ENCODE data around the gene PRSS57.
"Not testable (repeated sequence)": the region's sequence is repeated elsewhere in the genome, so short reads cannot be mapped to it uniquely, and the experiment has no call there.

The PRSS57 gene

DNA sequence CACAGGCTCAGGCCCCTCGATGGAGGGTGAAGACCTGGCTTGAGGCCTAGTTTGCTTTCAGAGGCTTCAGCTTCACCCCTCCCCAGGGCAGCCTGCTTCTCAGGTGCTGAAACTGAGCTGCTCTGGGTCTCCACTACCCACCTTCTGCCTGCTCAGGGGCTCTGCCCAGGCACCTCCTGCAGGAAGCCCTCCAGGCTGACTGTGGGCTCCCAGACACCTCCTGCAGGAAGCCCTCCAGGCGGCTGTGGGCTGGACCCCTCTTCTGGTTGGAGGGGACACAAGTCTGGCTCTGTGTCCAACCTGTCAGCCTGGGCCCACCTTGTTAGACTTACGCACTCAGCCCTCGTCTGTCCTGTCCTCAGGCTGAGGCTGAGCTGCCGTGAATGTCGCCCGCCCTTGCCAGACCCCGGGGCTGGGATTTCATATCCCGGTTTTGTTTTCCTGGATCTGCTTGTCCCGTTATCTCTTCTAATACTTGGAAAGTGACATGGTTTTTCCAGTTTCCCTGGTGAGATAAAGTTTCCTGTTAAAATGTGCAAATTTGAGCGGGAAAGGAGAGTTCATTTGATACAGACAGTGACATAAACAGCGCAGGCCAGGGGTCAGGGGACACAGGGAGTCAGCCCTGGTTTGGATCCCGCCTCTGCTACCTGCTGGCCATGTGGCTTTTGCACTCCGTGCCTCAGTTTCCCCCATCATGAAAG is 34.9 kb upstream of the PRSS57 start:
- intact Hi-C loops (cut with micrococcal nuclease) = loop anchor here (5.0 kb wide), 1 partner anchor 143 kb away; the partner anchor contains the start of gene HCN2
- Mint-ChIP-seq H3K36me3 (ENCODE audit: low read depth) (no peaks in the 10 kb centered on the region), H3K4me1 (ENCODE audit: low read depth) (peaks cover 17% of the 10 kb centered on the region), H3K9me3 (no peaks in the 10 kb centered on the region), H3K27me3 (peaks cover 27% of the 10 kb centered on the region), H3K4me3 (no peak overlapping the region), H3K27ac (no peak overlapping the region)

DNA sequence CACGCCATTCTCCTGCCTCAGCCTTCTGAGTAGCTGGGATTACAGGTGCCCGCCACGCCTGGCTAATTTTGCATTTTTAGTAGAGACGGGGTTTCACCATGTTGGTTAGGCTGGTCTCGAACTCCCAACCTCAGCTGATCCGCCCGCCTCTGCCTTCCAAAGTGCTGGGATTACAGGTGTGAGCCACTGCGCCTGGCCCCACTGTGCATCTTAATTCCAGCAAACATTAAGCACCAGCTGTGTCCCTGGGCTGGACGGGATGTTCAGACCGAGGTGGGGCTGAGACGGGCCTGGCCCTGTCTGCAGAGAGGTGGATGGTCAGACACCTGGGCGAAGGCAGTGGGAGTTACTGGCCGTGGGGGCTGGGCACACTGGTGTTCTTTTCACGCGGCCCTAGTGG is 34.3 kb upstream of the PRSS57 start:
- H3K36me3 Mint-ChIP-seq (ENCODE audit: low read depth); H3K27ac Mint-ChIP-seq; H3K9me3 Mint-ChIP-seq; intact Hi-C loops (cut with micrococcal nuclease); H3K4me3 Mint-ChIP-seq: not testable (repeated sequence)
- Mint-ChIP-seq H3K27me3 (peaks cover 27% of the 10 kb centered on the region), H3K4me1 (ENCODE audit: low read depth) (peaks cover 17% of the 10 kb centered on the region)

DNA sequence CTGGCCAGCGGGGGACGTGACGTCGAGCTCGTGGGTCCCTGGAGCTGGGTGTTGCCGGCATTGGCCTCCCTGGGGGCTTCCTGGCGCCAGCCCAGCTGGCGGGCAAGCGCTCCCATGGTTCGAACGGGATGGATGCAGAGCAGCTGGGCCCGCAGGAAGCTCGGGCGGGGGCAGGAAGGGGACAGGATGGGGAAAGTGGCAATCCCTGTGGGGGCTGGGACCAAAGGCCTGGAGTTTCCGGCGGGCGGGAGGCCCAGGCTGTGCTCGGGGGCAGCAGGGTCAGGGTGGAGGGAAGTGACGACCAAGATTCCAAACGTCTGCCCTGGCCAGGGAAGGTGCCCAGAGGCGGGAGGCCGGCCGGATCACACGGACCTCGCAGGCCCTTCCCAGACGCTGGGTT is 32.8 kb upstream of the PRSS57 start:
- intact Hi-C loops (cut with micrococcal nuclease) = no loop called here
- no peak overlapping the region for H3K27ac Mint-ChIP-seq
- H3K4me3 Mint-ChIP-seq = no peak overlapping the region
- H3K4me1 Mint-ChIP-seq (ENCODE audit: low read depth) = peaks cover 6% of the 10 kb centered on the region
- H3K9me3 Mint-ChIP-seq = no peaks in the 10 kb centered on the region
- H3K27me3 Mint-ChIP-seq = peaks cover 30% of the 10 kb centered on the region
- no peaks in the 10 kb centered on the region for H3K36me3 Mint-ChIP-seq (ENCODE audit: low read depth)

DNA sequence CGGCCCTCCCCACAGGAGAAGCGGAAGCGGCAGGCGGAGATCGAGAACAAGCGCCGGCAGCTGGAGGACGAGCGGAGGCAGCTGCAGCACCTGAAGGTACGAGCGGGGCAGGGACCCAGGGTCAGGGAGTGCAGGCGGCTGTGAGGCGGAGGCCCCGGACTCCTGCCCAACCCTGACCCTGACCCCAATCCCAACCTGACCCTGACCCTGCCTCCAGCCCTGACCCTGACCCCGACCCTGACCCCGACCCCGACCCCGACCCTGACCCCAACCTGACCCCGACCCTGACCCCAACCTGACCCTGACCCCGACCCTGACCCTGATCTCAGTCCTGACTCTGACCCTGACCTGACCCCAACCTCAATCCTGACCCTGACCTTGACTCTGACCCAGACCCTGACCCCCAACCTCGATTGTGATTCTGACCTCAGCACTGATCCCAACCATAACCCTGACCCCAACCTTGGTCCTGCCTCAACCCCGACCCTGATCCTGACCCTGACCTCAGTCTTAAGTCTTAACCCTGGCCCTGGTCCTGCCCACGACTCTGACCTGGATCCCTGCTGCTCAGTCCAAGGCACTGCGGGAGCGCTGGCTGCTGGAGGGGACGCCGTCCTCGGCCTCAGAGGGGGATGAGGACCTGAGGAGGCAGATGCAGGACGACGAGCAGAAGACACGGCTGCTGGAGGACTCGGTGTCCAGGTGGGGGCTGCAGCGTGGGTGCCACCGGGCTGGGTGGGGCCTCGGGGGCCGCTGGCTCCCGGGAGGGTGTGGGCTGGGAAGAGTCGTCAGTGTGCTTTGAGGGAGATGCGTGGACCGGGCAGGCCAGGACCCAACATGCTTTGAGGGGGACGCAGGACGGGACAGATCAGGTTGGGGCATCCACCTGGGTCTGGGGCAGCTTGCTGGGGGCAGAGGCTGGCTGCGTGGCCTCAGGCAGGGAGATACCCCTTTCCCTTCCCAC is 32.0 kb upstream of the PRSS57 start:
- Mint-ChIP-seq H3K27ac (no peak overlapping the region), H3K4me3 (no peak overlapping the region), H3K9me3 (no peaks in the 10 kb centered on the region), H3K36me3 (ENCODE audit: low read depth) (no peaks in the 10 kb centered on the region), H3K4me1 (ENCODE audit: low read depth) (peaks cover 10% of the 10 kb centered on the region), H3K27me3 (peaks cover 35% of the 10 kb centered on the region)
- intact Hi-C loops (cut with micrococcal nuclease) = no loop called here

DNA sequence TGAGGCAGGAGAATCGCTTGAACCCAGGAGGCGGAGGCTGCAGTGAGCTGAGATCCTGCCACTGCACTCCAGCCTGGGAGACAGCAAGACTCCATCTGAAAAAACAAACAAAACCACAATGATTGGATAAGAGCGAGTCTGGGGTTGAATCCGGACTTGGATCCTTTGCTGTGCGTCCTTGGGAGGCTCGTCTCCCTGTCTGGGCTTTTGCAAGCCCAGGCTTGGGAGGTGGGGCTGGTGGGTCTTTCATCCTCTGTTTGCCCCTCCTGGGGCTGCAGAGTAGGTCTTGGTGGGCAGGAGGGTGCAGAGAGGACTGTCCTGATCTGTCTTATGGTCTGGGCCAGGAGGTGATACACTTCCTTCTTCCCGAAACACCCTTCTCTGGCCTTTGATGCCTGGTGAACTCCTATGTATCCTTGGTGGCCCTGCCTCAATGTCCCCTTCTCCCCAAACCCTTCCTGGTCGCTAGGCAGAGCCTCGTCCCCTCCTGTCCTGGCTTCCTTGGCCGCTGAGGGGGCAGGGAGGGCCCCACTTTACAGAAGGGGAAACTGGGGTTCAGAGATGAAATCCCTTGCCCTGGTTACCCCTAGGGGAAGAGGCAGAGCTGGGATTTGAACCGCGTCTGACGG is 30.3 kb upstream of the PRSS57 start:
- Mint-ChIP-seq H3K36me3 (ENCODE audit: low read depth) (no peaks in the 10 kb centered on the region), H3K4me3 (no peak overlapping the region), H3K27ac (no peak overlapping the region), H3K4me1 (ENCODE audit: low read depth) (peaks cover 16% of the 10 kb centered on the region), H3K27me3 (peaks cover 47% of the 10 kb centered on the region), H3K9me3 (no peaks in the 10 kb centered on the region)
- intact Hi-C loops (cut with micrococcal nuclease) = no loop called here

DNA sequence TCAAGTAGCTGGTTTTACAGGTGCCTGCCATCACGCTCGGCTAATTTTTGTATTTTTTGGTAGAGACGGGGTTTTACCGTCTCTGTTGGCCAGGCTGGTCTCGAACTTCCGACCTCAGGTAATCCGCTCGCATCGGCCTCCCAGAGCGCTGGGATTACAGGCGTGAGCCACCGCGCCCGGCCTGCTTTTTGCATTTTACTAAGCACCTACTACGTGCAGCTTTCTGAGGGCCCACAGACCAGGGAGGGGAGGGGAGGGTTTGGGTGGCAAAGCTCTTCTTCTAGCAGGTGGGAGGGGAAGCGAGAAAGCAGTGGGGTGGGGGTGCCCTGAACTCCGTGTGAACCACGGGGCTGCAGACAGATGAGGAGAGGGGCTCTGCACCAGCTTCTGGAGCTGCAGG is 28.5 kb upstream of the PRSS57 start:
- intact Hi-C loops (cut with micrococcal nuclease) = no loop called here
- no peaks in the 10 kb centered on the region for H3K36me3 Mint-ChIP-seq (ENCODE audit: low read depth)
- no peaks in the 10 kb centered on the region for H3K9me3 Mint-ChIP-seq
- no peak overlapping the region for H3K27ac Mint-ChIP-seq
- no peak overlapping the region for H3K4me3 Mint-ChIP-seq
- H3K27me3 Mint-ChIP-seq = peaks cover 58% of the 10 kb centered on the region
- H3K4me1 Mint-ChIP-seq (ENCODE audit: low read depth) = peaks cover 20% of the 10 kb centered on the region

DNA sequence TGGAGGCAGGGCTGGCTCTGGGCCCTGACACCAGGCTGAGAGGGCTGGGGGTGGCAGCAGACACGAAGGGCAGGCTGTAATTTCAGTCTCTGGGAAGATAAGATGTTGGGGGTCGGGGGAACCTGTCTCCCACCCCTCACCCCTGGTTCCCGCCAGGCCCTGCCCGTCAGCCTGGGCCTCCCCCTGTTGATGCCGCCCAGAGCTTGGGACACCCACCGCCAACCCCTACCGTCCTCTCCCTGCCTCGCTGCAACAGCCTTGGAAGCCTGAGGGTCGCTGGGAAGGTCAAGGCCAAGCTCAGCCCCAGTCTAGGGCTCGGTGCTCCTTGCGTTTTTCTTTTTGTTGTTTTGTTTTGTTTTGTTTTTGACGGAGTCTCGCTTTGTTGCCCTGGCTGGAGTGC is 28.0 kb upstream of the PRSS57 start:
- H3K4me1 Mint-ChIP-seq (ENCODE audit: low read depth) = peaks cover 20% of the 10 kb centered on the region
- intact Hi-C loops (cut with micrococcal nuclease) = no loop called here
- H3K27ac Mint-ChIP-seq = no peak overlapping the region
- H3K36me3 Mint-ChIP-seq (ENCODE audit: low read depth) = no peaks in the 10 kb centered on the region
- no peaks in the 10 kb centered on the region for H3K9me3 Mint-ChIP-seq
- H3K4me3 Mint-ChIP-seq = no peak overlapping the region
- H3K27me3 Mint-ChIP-seq = peaks cover 61% of the 10 kb centered on the region

DNA sequence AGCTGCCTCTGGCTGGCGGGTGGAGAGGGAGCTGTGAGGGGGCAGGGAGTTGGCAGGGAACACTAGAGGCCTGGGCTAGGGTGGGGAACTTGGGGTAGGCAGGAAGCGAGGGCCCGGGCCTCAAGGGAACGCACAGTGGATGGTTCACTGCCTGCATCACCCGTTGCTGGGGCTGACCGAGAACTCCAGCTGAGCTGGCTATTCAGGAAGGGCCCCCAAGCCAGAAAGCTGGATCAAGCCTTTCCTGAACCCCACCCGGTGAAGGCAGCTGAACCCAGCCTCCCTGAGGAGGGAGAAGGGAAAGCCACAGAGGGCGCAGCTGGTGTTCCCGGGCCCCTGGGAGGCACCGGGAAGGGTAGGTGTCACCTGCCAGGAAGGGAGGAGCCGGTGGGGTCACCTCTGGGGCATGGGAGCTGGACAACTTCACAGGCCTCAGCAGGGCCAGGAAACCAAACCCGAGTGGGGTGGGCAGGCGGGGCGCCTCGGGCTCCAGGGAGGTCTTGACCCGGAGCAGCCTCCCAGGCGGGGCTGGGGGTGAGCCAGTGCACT is 27.4 kb upstream of the PRSS57 start:
- intact Hi-C loops (cut with micrococcal nuclease) = no loop called here
- H3K9me3 Mint-ChIP-seq = no peaks in the 10 kb centered on the region
- peaks cover 15% of the 10 kb centered on the region for H3K4me1 Mint-ChIP-seq (ENCODE audit: low read depth)
- H3K36me3 Mint-ChIP-seq (ENCODE audit: low read depth) = no peaks in the 10 kb centered on the region
- H3K4me3 Mint-ChIP-seq = no peak overlapping the region
- H3K27ac Mint-ChIP-seq = no peak overlapping the region
- H3K27me3 Mint-ChIP-seq = peaks cover 60% of the 10 kb centered on the region

DNA sequence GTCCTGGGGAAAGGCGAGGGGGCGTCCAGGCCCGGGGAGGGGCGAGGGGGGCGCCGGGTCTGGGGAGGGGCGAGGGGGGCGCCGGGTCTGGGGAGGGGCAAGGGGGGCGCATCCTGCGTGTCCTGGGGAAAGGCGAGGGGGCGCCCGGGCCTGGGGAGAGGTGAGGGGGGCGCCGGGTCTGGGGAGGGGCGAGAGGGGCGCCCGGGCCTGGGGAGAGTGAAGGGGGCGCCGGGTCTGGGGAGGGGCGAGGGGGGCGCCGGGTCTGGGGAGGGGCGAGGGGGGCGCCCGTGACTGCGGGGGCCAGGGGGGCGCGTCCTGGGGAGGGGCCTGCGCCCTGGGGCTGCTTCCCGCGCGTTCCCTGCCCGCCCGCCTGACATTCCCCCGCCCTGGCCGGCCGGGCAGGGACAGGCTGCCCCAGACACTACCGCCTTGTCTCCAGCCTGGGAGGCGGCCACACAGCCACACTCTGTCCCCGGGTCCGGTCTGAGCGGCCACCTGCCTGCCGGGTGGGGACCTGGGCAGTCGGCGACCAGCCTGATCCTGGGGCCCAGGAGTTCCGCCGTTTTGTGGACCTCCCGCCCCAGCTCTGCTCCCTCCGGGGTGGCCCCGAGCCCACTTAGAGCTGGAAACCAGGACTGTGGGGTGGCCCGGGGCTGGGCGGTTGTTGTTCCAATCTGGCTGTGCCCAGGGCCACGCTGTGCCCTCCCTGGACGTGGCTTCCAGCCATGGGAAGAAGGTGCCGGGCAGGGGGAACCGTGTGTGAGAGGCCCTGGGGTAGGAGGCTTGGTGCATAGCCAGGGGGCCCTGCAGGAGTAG is 25.3 kb upstream of the PRSS57 start:
- intact Hi-C loops (cut with micrococcal nuclease) = no loop called here
- Mint-ChIP-seq H3K36me3 (ENCODE audit: low read depth) (peaks cover 1% of the 10 kb centered on the region), H3K27me3 (peaks cover 50% of the 10 kb centered on the region), H3K4me3 (no peak overlapping the region), H3K27ac (no peak overlapping the region), H3K9me3 (peaks cover 4% of the 10 kb centered on the region), H3K4me1 (ENCODE audit: low read depth) (peaks cover 14% of the 10 kb centered on the region)

DNA sequence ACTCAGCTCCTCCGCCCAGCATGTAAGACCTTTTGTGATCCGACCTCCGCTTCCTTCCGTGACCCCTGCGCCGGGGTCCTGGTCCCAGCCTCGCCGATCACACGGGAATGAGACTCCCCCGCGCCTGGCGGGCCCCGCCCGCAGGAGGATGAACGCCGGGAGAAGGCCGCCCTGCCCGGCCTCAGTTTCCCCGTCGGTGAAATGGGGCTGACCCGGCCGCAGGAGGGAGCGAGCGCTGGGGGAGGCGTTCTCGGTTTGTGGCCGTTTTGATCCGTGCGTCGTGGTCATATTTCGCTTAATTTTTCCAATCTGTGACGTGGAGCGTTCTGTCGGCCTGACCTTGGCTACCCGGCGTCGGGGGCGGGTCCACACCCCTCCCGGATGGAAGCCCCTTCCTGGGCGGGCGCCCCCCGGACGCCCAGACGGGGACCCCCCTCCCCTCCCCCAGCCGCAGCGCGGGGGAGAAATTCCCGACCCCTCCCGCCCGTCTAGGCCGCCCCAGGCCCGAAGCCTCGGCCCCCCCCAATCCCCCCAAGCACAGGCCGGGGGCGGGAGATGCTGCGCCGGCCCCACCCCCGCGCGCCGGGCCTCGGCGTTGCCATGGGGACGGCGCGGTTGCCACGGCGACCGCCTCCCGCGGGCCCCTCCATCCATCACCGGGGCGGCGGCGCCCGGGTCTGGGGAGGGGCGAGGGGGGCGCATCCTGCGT is 24.5 kb upstream of the PRSS57 start:
- Mint-ChIP-seq H3K4me1 (ENCODE audit: low read depth) (peaks cover 14% of the 10 kb centered on the region), H3K9me3 (peaks cover 10% of the 10 kb centered on the region), H3K36me3 (ENCODE audit: low read depth) (peaks cover 6% of the 10 kb centered on the region), H3K27ac (no peak overlapping the region), H3K27me3 (peaks cover 53% of the 10 kb centered on the region), H3K4me3 (no peak overlapping the region)
- intact Hi-C loops (cut with micrococcal nuclease) = no loop called here

DNA sequence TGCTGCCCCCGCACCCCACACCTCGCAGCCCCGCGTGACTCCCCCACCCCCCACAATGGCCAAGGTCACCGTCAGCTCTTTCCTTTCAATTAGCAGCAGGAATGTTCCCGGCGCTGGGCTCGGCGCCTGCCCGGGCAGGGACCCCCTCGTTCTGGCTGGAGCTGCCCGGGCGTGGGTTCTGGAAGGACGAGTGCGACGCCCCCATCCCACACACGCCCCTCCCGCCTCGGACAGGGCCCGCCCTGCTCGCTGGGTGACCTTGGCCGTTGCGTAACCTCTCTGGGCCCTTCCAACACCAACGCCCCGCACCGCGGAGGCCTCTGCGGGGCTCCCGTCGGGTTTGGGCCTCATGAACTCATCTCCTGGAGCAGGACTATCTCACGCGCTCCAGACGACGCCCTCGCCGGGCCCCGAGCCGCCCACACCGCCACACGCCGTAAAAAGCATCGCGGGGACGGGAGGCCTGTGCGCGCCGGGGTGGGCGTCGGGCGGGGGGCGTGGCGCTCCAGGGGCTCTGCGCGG is 23.8 kb upstream of the PRSS57 start:
- intact Hi-C loops (cut with micrococcal nuclease) = no loop called here
- Mint-ChIP-seq H3K4me1 (ENCODE audit: low read depth) (peaks cover 14% of the 10 kb centered on the region), H3K36me3 (ENCODE audit: low read depth) (peaks cover 6% of the 10 kb centered on the region), H3K4me3 (no peak overlapping the region), H3K27ac (no peak overlapping the region), H3K27me3 (peaks cover 52% of the 10 kb centered on the region), H3K9me3 (peaks cover 10% of the 10 kb centered on the region)

DNA sequence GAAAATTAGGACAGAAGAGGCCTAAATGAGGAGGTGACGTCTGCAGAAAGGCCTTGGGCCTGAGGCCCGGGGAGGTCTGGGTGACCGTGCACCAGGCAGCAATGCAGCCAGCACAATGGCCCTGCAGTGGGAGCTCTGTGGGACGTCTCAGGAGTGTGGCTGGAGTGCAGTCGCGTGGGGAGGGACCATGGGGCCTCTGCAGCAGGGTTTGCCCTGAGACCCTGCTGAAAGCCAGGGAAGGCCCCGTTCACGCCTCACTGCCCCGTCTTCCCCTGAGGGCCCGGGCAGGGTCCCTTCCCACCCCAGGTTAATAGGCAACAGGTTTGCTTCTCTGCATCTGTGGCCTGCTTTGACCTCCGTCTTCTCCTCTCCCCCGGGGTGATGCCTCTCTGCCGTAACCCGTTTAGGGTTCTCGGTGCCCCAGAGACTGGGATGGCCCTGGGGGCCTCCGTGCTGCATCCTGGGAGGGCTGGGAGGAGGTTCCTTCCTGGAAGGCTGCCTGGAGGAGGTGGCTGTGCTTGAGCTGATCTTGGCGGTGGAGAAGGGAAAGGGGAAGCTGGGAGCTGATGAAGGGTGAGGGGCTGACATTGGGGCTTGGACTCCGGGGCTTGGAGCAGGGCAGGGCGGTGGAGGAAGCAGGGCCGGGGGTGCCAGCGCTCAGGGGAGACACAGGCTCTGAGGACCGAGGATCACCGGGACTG is 23.1 kb upstream of the PRSS57 start:
- intact Hi-C loops (cut with micrococcal nuclease) = no loop called here
- H3K9me3 Mint-ChIP-seq = peaks cover 10% of the 10 kb centered on the region
- peaks cover 51% of the 10 kb centered on the region for H3K27me3 Mint-ChIP-seq
- peaks cover 6% of the 10 kb centered on the region for H3K36me3 Mint-ChIP-seq (ENCODE audit: low read depth)
- H3K27ac Mint-ChIP-seq = no peak overlapping the region
- H3K4me1 Mint-ChIP-seq (ENCODE audit: low read depth) = peaks cover 14% of the 10 kb centered on the region
- H3K4me3 Mint-ChIP-seq = peak overlapping the region; percentile 10

Measured in dendritic cell treated with granulocyte-macrophage colony-stimulating factor and Interleukin-4, amounts not matched to agents 40 ng/mL and 50 ng/mL, for 4 days (primary cell).